HepG2 (cell line): ENCODE data around the gene PKP3. TPM values are rescaled to one million over a fixed set of nuclear protein-coding genes. Genes with fewer than 3 reads are reported as not detected.
A peak's percentile ranks its signal among the peaks of the same experiment; 100 is the strongest.

Experiments
- ADNP ChIP-seq: sonication (generic); formaldehyde crosslinking; IDR thresholded peaks from 2 replicates; pipeline ENCODE4 v1.4.0; 2020; ENCODE audit warnings: missing genetic modification reagents
- BCL3 ChIP-seq: sonication (generic); formaldehyde crosslinking; IDR thresholded peaks from 2 replicates; pipeline ENCODE4 v1.5.1; 2020; ENCODE audit warnings: mild to moderate bottlenecking, missing genetic modification reagents, moderate library complexity
- FOXO1 ChIP-seq: sonication (generic); formaldehyde crosslinking; IDR thresholded peaks from 2 replicates; pipeline ENCODE4 v1.4.0; 2020; ENCODE audit warnings: missing genetic modification reagents
- IKZF1 ChIP-seq: fragments of 450-650 bp; IDR thresholded peaks from 2 replicates; pipeline ENCODE4 v1.7.1; 2016
- MAZ ChIP-seq, 2 experiments: sonication (generic) in 1 of 2; formaldehyde crosslinking in 1 of 2; IDR thresholded peaks; 2 replicates each; pipeline versions ENCODE4 v1.5.0 to v1.6.1; 2012 to 2020; ENCODE audit warnings: low read depth in 2 of 2, mild to moderate bottlenecking in 2 of 2, borderline replicate concordance in 1 of 2, improper control_type of control experiment in 1 of 2, low read length in 1 of 2, missing genetic modification reagents in 1 of 2, moderate library complexity in 1 of 2
- MED13 ChIP-seq: sonication (generic); formaldehyde crosslinking; IDR thresholded peaks from 2 replicates; pipeline ENCODE4 v1.5.0; 2020; ENCODE audit warnings: missing genetic modification reagents
- PRDM4 ChIP-seq: sonication (generic); formaldehyde crosslinking; IDR thresholded peaks from 2 replicates; pipeline ENCODE4 v1.9.0; 2021; ENCODE audit warnings: missing genetic modification reagents, borderline replicate concordance
- SIX4 ChIP-seq: sonication (generic); formaldehyde crosslinking; IDR thresholded peaks from 2 replicates; pipeline ENCODE4 v1.4.0; 2020; ENCODE audit warnings: missing genetic modification reagents
- SRY ChIP-seq: sonication (generic); formaldehyde crosslinking; IDR thresholded peaks from 2 replicates; pipeline ENCODE4 v1.8.0; 2022; ENCODE audit warnings: mild to moderate bottlenecking, missing genetic modification reagents
- ZBTB21 ChIP-seq: sonication (generic); formaldehyde crosslinking; IDR thresholded peaks from 2 replicates; pipeline ENCODE4 v1.4.0; 2020; ENCODE audit warnings: missing genetic modification reagents
- ZFP1 ChIP-seq: IDR thresholded peaks from 2 replicates; pipeline ENCODE4 v1.6.1; 2016
- ZFP36 ChIP-seq: fragments of 150-350 bp; IDR thresholded peaks from 2 replicates; pipeline ENCODE4 v1.6.1; 2018; ENCODE audit warnings: borderline replicate concordance, low read length, low read depth; ENCODE audit not compliant: partially characterized antibody
- ZNF138 ChIP-seq: sonication (generic); formaldehyde crosslinking; IDR thresholded peaks from 2 replicates; pipeline ENCODE4 v1.5.0; 2020; ENCODE audit warnings: mild to moderate bottlenecking, low read depth, missing genetic modification reagents
- ZNF282 ChIP-seq: fragments of 450-650 bp; IDR thresholded peaks from 2 replicates; pipeline ENCODE4 v1.6.1; 2018; ENCODE audit not compliant: partially characterized antibody
- ZNF354B ChIP-seq: sonication (generic); formaldehyde crosslinking; IDR thresholded peaks from 2 replicates; pipeline ENCODE4 v1.8.0; 2022; ENCODE audit warnings: mild to moderate bottlenecking, missing genetic modification reagents
- ZNF547 ChIP-seq: sonication (generic); formaldehyde crosslinking; IDR thresholded peaks from 2 replicates; pipeline ENCODE4 v1.5.1; 2020; ENCODE audit warnings: mild to moderate bottlenecking, missing genetic modification reagents
- ZNF562 ChIP-seq: sonication (generic); formaldehyde crosslinking; IDR thresholded peaks from 2 replicates; pipeline ENCODE4 v1.8.0; 2022; ENCODE audit warnings: missing genetic modification reagents, borderline replicate concordance
- ZNF639 ChIP-seq: conservative IDR thresholded peaks from 2 replicates; pipeline ENCODE4 v1.6.1; 2018; ENCODE audit warnings: missing genetic modification reagents
- ZNF747 ChIP-seq: sonication (generic); formaldehyde crosslinking; IDR thresholded peaks from 2 replicates; pipeline ENCODE4 v1.8.1; 2023; ENCODE audit warnings: missing genetic modification reagents, mild to moderate bottlenecking, borderline replicate concordance
- ZNF770 ChIP-seq: sonication (generic); formaldehyde crosslinking; IDR thresholded peaks from 2 replicates; pipeline ENCODE4 v1.5.0; 2020; ENCODE audit warnings: mild to moderate bottlenecking, missing genetic modification reagents
- ZNF850 ChIP-seq: sonication (generic); formaldehyde crosslinking; conservative IDR thresholded peaks from 2 replicates; pipeline ENCODE4 v1.9.0; 2021; ENCODE audit warnings: mild to moderate bottlenecking, missing genetic modification reagents
- ZSCAN21 ChIP-seq: sonication (generic); formaldehyde crosslinking; IDR thresholded peaks from 2 replicates; pipeline ENCODE4 v1.8.0; 2022; ENCODE audit warnings: mild to moderate bottlenecking, missing genetic modification reagents, moderate library complexity, borderline replicate concordance
- polyA plus RNA-seq, 8 experiments: library from polyadenylated mRNA; depleted of rRNA in 3 of 8; stranded (reverse) in 7 of 8; unstranded in 1 of 8; fragments of >200 nt; fragmentation: Illumina TruSeq in 4 of 8; extraction: Trizol in 4 of 8; gene quantifications; 2 replicates each; pipeline versions ENCODE4 v1.2.1 to v1.2.3, GENCODE V29; 2011 to 2016; ENCODE audit warnings: low read depth in 4 of 8, missing spikeins in 1 of 8, mixed read lengths in 1 of 8; ENCODE audit not compliant: insufficient read depth in 1 of 8
- total RNA-seq, 5 experiments: library from RNA; depleted of rRNA; stranded (reverse); fragments of >200 nt; fragmentation: Illumina TruSeq; extraction: Trizol; gene quantifications; 2 replicates each; pipeline ENCODE4 v1.2.3, GENCODE V29; 2016; ENCODE audit warnings: low read depth in 1 of 5

PKP3 gene
- total and polyA plus RNA-seq, 2 of the 13 experiments (the other 11 are each of a cell fraction or from before 2014, with no cell fraction given): 18.0 to 28.7 TPM

- peak; percentile 50; the same call in 1 of the 2 replicates for TF ChIP-seq ZNF770 (CRISPR knock-in tag)
- 0 out of 2 replicates have a peak, but pooled peaks have one; percentile 38 for TF ChIP-seq ZNF354B (CRISPR knock-in tag)
- peak; percentile 87; the same call in 1 of the 2 replicates for TF ChIP-seq ZSCAN21
- no peak for TF ChIP-seq PRDM4
- TF ChIP-seq ZNF850 (CRISPR knock-in tag): no peak
- TF ChIP-seq MED13 (CRISPR knock-in tag): 0 out of 2 replicates have a peak, but pooled peaks have one; percentile 16
- TF ChIP-seq ZNF562 (CRISPR knock-in tag): no peak
- TF ChIP-seq MAZ (IDR thresholded peaks at IDR 0.05; ENCODE audit: borderline replicate concordance, low read depth, low read length): peak; percentile 75; the same call in 1 of the 2 replicates
- TF ChIP-seq MAZ (CRISPR knock-in tag; IDR thresholded peaks at IDR 0.05; ENCODE audit: low read depth): peak; percentile 57; the same call in 1 of the 2 replicates
- TF ChIP-seq FOXO1: no peak
- TF ChIP-seq ZBTB21 (CRISPR knock-in tag): no peak
- TF ChIP-seq SRY (CRISPR knock-in tag): no peak
- peak; percentile 63; the same call in 1 of the 2 replicates for TF ChIP-seq ZFP1
- no peak for TF ChIP-seq ZNF138 (CRISPR knock-in tag)
- no peak for TF ChIP-seq ZFP36
- no peak for TF ChIP-seq SIX4 (CRISPR knock-in tag)
- TF ChIP-seq ZNF639 (CRISPR knock-in tag): peak; percentile 53
- no peak for TF ChIP-seq ZNF747 (CRISPR knock-in tag)
- TF ChIP-seq IKZF1: no peak
- TF ChIP-seq ADNP (CRISPR knock-in tag): 0 out of 2 replicates have a peak, but pooled peaks have one; percentile 32
- TF ChIP-seq BCL3 (CRISPR knock-in tag): peak; percentile 61
- peak; percentile 62; the same call in 1 of the 2 replicates for TF ChIP-seq ZNF547 (CRISPR knock-in tag)
- no peak for TF ChIP-seq ZNF282
Observed at GRCh38 chr11:447923-448731, 54.1 kb downstream of the PKP3 start (continued).
